ENCODE results near the gene TEK.

DNA sequence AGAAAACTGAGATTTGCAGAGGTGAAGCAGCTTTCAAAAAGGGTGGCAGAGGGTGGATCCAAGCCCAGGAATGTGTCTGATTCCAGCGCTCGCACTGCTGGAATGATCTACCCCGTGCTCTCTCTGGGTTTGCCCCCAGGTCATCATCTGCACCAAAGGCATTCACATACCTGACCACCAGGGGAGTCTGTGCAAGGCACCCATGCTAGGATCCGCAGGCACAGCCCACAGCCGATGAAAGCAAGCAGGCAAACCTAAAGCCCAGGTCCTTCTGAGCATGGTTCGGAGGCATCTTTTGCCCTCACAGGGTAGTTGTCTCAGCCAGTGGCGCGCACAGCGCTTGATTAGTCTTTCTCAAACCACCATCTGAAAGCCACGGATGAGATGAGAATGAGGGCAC, 56.6 kb downstream of the TEK start:
- TF ChIP-seq, protein P1, sequence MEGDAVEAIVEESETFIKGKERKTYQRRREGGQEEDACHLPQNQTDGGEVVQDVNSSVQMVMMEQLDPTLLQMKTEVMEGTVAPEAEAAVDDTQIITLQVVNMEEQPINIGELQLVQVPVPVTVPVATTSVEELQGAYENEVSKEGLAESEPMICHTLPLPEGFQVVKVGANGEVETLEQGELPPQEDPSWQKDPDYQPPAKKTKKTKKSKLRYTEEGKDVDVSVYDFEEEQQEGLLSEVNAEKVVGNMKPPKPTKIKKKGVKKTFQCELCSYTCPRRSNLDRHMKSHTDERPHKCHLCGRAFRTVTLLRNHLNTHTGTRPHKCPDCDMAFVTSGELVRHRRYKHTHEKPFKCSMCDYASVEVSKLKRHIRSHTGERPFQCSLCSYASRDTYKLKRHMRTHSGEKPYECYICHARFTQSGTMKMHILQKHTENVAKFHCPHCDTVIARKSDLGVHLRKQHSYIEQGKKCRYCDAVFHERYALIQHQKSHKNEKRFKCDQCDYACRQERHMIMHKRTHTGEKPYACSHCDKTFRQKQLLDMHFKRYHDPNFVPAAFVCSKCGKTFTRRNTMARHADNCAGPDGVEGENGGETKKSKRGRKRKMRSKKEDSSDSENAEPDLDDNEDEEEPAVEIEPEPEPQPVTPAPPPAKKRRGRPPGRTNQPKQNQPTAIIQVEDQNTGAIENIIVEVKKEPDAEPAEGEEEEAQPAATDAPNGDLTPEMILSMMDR (IDR thresholded peaks at IDR 0.05; ENCODE audit: low read depth, low read length): no peak
- no peak for TF ChIP-seq EZH2phosphoT487 (IDR thresholded peaks at IDR 0.05; ENCODE audit: low read depth)

Data from OCI-LY3 (cell line).